Progenitor cell of endocrine pancreas (in vitro differentiated cells): ENCODE data around the gene STK36. TPM values are rescaled to one million over a fixed set of nuclear protein-coding genes. Genes with fewer than 3 reads are reported as not detected.

Experiments used
- DNase-seq: peaks from one replicate; pipeline ENCODE4 v3.0.0; 2021; ENCODE audit warnings: low spot score; ENCODE audit not compliant: unreplicated experiment
- H3K27ac Mint-ChIP-seq: 2 replicates; pipeline ENCODE4 v1.8.0; 2021; ENCODE audit warnings: mild to moderate bottlenecking, moderate library complexity, mixed read lengths
- H3K27me3 Mint-ChIP-seq: 2 replicates; pipeline ENCODE4 v1.8.0; 2021; ENCODE audit warnings: mixed read lengths
- H3K36me3 Mint-ChIP-seq: 2 replicates; pipeline ENCODE4 v1.8.0; 2022; ENCODE audit warnings: mixed read lengths; ENCODE audit not compliant: insufficient read depth
- H3K4me1 Mint-ChIP-seq: 2 replicates; pipeline ENCODE4 v1.8.0; 2021; ENCODE audit warnings: low read depth, mixed read lengths
- H3K4me3 Mint-ChIP-seq: 2 replicates; pipeline ENCODE4 v1.8.0; 2021; ENCODE audit warnings: low read depth, mild to moderate bottlenecking, moderate library complexity, mixed read lengths
- H3K9me3 Mint-ChIP-seq: 2 replicates; pipeline ENCODE4 v1.8.0; 2021; ENCODE audit warnings: low read depth, mixed read lengths
- CTCF ChIP-seq: fragments of 200-600 bp; sonication (generic); IDR thresholded peaks from one replicate; pipeline ENCODE4 v1.5.0; 2021; ENCODE audit warnings: antibody characterized with exemption, mild to moderate bottlenecking; ENCODE audit not compliant: unreplicated experiment
- total RNA-seq: library from RNA; stranded (reverse); gene quantifications from 2 replicates; pipeline ENCODE4 v1.2.1, GENCODE V29; 2021

The STK36 gene
- total RNA-seq, 1 donor from 2014 or later: 137 TPM

DNA sequence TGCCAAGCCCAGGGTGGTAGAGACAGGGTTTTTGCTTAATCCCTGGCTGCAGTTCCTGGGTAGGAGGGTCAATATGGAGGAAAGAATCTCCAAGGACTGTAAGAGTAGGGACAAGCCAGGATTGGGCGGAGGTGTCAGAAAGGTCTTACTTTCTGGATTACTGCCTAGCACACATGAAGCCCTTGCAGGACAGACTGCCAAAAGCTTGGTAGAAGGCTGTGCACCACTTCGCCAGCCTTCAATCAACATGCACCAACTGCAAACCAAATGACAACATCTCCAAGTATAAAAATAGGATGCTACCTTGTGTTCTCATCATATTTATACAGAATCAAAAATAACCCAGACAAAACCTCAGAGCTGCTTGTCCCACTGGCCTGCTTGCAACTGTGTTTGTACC is 16.1 kb upstream of the STK36 start:
- DNase-seq: no peak
- no peak overlapping the region for H3K27ac Mint-ChIP-seq
- peaks cover 3% of the 10 kb centered on the region for H3K36me3 Mint-ChIP-seq

GRCh38 chr2:218658671-218659257 is 13.1 kb upstream of the STK36 start:
- peak overlapping the region; percentile 94 for H3K4me3 Mint-ChIP-seq
- H3K4me1 Mint-ChIP-seq: peaks cover 21% of the 10 kb centered on the region
- H3K27ac Mint-ChIP-seq: peak overlapping the region; percentile 92
- no peaks in the 10 kb centered on the region for H3K27me3 Mint-ChIP-seq
- H3K9me3 Mint-ChIP-seq: no peaks in the 10 kb centered on the region
- peaks cover 10% of the 10 kb centered on the region for H3K36me3 Mint-ChIP-seq
- peak; percentile 61 for TF ChIP-seq CTCF
- no peak for DNase-seq

More for the DNA sequence above, 16.1 kb upstream of the STK36 start:
- TF ChIP-seq CTCF: no peak
- H3K4me1 Mint-ChIP-seq: peaks cover 21% of the 10 kb centered on the region
- H3K4me3 Mint-ChIP-seq: no peak overlapping the region
- no peaks in the 10 kb centered on the region for H3K9me3 Mint-ChIP-seq
- no peaks in the 10 kb centered on the region for H3K27me3 Mint-ChIP-seq

- H3K27ac Mint-ChIP-seq: peak within 1 kb of the TSS; percentile 92
- no peaks in the 10 kb centered on the region for H3K27me3 Mint-ChIP-seq
- H3K9me3 Mint-ChIP-seq: no peaks in the 10 kb centered on the region
- peak; percentile 61 for DNase-seq
- H3K36me3 Mint-ChIP-seq: peaks cover 12% of the 10 kb centered on the region
- no peak for TF ChIP-seq CTCF
- H3K4me3 Mint-ChIP-seq: peak within 1 kb of the TSS; percentile 94
- peaks cover 21% of the 10 kb centered on the region for H3K4me1 Mint-ChIP-seq
These were observed 12.5 kb upstream of the STK36 start, which contains the start of the genes BCS1L and ZNF142 for GRCh38 chr2:218659258-218659987. Gene BCS1L, plus strand, starts transcription at chr2:218659683. Its CDS starts 1,305 bp downstream, at chr2:218660988. Gene ZNF142, minus strand, starts transcription at chr2:218659623. Its CDS starts 3,194 bp downstream, at chr2:218656429.

GRCh38 chr2:218659988-218660358 is 11.9 kb upstream of the STK36 start:
- peak overlapping the region; percentile 92 for H3K27ac Mint-ChIP-seq
- no peak for TF ChIP-seq CTCF
- no peaks in the 10 kb centered on the region for H3K27me3 Mint-ChIP-seq
- peak overlapping the region; percentile 94 for H3K4me3 Mint-ChIP-seq
- peaks cover 12% of the 10 kb centered on the region for H3K36me3 Mint-ChIP-seq
- peaks cover 21% of the 10 kb centered on the region for H3K4me1 Mint-ChIP-seq
- DNase-seq: no peak
- H3K9me3 Mint-ChIP-seq: no peaks in the 10 kb centered on the region

GRCh38 chr2:218662377-218662776 is 9.5 kb upstream of the STK36 start:
- Mint-ChIP-seq H3K36me3 (peaks cover 15% of the 10 kb centered on the region), H3K9me3 (no peaks in the 10 kb centered on the region), H3K4me1 (peaks cover 21% of the 10 kb centered on the region), H3K27ac (no peak overlapping the region), H3K27me3 (no peaks in the 10 kb centered on the region), H3K4me3 (no peak overlapping the region)
- DNase-seq: no peak
- TF ChIP-seq CTCF: no peak
